Naive thymus-derived CD4-positive, alpha-beta T cell (primary cell): ENCODE measurements around the gene NXN. TPM values are rescaled to one million over a fixed set of nuclear protein-coding genes. Genes with fewer than 3 reads are reported as not detected.

Experiments
- ATAC-seq: fragments of 150-1000 bp; cut with Tn5 transposase; 2 replicates; pipeline ENCODE4 v1.10.0; 2021; ENCODE audit warnings: mild to moderate bottlenecking, moderate library complexity
- CTCF ChIA-PET: fragments of 350-600 bp; sonication (Branson Sonifier 250); formaldehyde crosslinking; loops from one replicate; lab custom pipeline; 2021; ENCODE audit warnings: antibody characterized with exemption; lab: Charles Lee
- POLR2A ChIA-PET: fragments of 350-600 bp; sonication (Branson Sonifier 250); formaldehyde crosslinking; loops from one replicate; lab custom pipeline; 2021; ENCODE audit warnings: antibody characterized with exemption, inconsistent platforms; lab: Charles Lee
- DNase-seq, 9 donors: peaks; one replicate each; pipeline versions ENCODE4 v3.0.0 to v3.0.0-alpha.2; 2020 to 2022; ENCODE audit warnings: mixed read lengths in 1 of 9
- H3K27ac ChIP-seq: one replicate; pipeline ENCODE4 v1.7.0; 2013; ENCODE audit warnings: mild to moderate bottlenecking, low read depth, low read length, moderate library complexity
- H3K27me3 ChIP-seq, 2 donors: one replicate each; pipeline ENCODE4 v1.7.0; 2013; ENCODE audit warnings: low read length in 2 of 2, mild to moderate bottlenecking in 2 of 2, moderate library complexity in 2 of 2; ENCODE audit not compliant: control insufficient read depth in 2 of 2, insufficient read depth in 2 of 2
- H3K36me3 ChIP-seq, 3 experiments: 1 replicate in 2 of 3; 2 replicates in 1 of 3; pipeline ENCODE4 v1.7.0; 2013; ENCODE audit warnings: low read length in 3 of 3, mild to moderate bottlenecking in 3 of 3, moderate library complexity in 1 of 3; ENCODE audit not compliant: insufficient read depth in 3 of 3, control insufficient read depth in 2 of 3
- H3K4me1 ChIP-seq, 2 donors: one replicate each; pipeline ENCODE4 v1.7.0; 2013; ENCODE audit warnings: low read length in 2 of 2, mild to moderate bottlenecking in 2 of 2, moderate library complexity in 1 of 2; ENCODE audit not compliant: control insufficient read depth in 2 of 2, insufficient read depth in 2 of 2
- H3K4me3 ChIP-seq: 2 replicates; pipeline ENCODE4 v1.7.0; 2013; ENCODE audit warnings: mild to moderate bottlenecking, low read length
- H3K9me3 ChIP-seq, 3 experiments: 1 replicate in 2 of 3; 2 replicates in 1 of 3; pipeline ENCODE4 v1.7.0; 2013; ENCODE audit warnings: low read length in 3 of 3; ENCODE audit not compliant: control insufficient read depth in 2 of 3
- H3K27ac Mint-ChIP-seq, 9 donors: one replicate each; pipeline ENCODE4 v1.8.0; 2020 to 2022; ENCODE audit warnings: mixed read lengths in 9 of 9, mild to moderate bottlenecking in 8 of 9, moderate library complexity in 5 of 9, inconsistent platforms in 2 of 9
- H3K27me3 Mint-ChIP-seq, 5 donors: one replicate each; pipeline ENCODE4 v1.8.0; 2021 to 2022; ENCODE audit warnings: mixed read lengths in 5 of 5, mild to moderate bottlenecking in 1 of 5
- H3K36me3 Mint-ChIP-seq, 5 donors: one replicate each; pipeline ENCODE4 v1.8.0; 2020 to 2022; ENCODE audit warnings: mixed read lengths in 5 of 5, mild to moderate bottlenecking in 3 of 5, inconsistent platforms in 1 of 5
- H3K4me1 Mint-ChIP-seq, 7 donors: one replicate each; pipeline ENCODE4 v1.8.0; 2020 to 2022; ENCODE audit warnings: mixed read lengths in 7 of 7, mild to moderate bottlenecking in 3 of 7, inconsistent platforms in 1 of 7
- H3K4me3 Mint-ChIP-seq, 10 donors: one replicate each; pipeline ENCODE4 v1.8.0; 2020 to 2022; ENCODE audit warnings: mild to moderate bottlenecking in 10 of 10, mixed read lengths in 10 of 10, moderate library complexity in 6 of 10, inconsistent platforms in 2 of 10
- H3K9me3 Mint-ChIP-seq, 11 donors: one replicate each; pipeline ENCODE4 v1.8.0; 2020 to 2022; ENCODE audit warnings: mixed read lengths in 11 of 11, mild to moderate bottlenecking in 4 of 11, inconsistent platforms in 1 of 11, moderate library complexity in 1 of 11
- intact Hi-C, 2 donors: fragments of 100-400 bp; cut with micrococcal nuclease; formaldehyde crosslinking; loops; one replicate each; pipeline ENCODE4 v1.15.1; 2023
- polyA plus RNA-seq, 2 donors: library from polyadenylated mRNA; unstranded; fragments of 300-500 nt; fragmentation: Illumina TruSeq; gene quantifications; one replicate each; pipeline ENCODE4 v1.2.3, GENCODE V29; 2021
- total RNA-seq, 6 experiments: library from RNA in 5 of 6; stranded (reverse) in 5 of 6; gene quantifications; 1 replicate in 5 of 6; 2 replicates in 1 of 6; pipeline ENCODE4 v1.2.3 and lab custom pipeline; 2021 to 2026

NXN gene
- total and polyA plus RNA-seq, 7 experiments from 2014 or later: 0.10 to 0.84 (median 0.30) TPM; not detected in 2

GRCh38 chr17:962670-963069 is 16.9 kb downstream of the NXN start:
- ATAC-seq (no peak), DNase-seq (no peak)
- ChIA-PET CTCF (interaction anchor here (0.6 kb wide), 1 partner anchor 244 kb away, joined by 3 read pairs; no protein-coding TSS in a partner anchor), POLR2A (no interaction called here)
- H3K4me1 Mint-ChIP-seq: no peaks in the 10 kb centered on the region
- H3K9me3 Mint-ChIP-seq: peaks cover 0 to 1% (median 0%) of the 10 kb centered on the region in 11 donors
- H3K27me3 ChIP-seq: no peaks in the 10 kb centered on the region
- no peaks in the 10 kb centered on the region for H3K36me3 ChIP-seq
- H3K4me1 ChIP-seq: no peaks in the 10 kb centered on the region
- no peak overlapping the region for H3K27ac ChIP-seq
- no peaks in the 10 kb centered on the region for H3K36me3 Mint-ChIP-seq
- no peak overlapping the region for H3K4me3 Mint-ChIP-seq
- H3K27me3 Mint-ChIP-seq: peaks cover 11 to 26% (median 13%) of the 10 kb centered on the region in 5 donors
- intact Hi-C loops: no loop called here
- peak overlapping the region in 1 of 9 donors; percentile 46 for H3K27ac Mint-ChIP-seq
- no peaks in the 10 kb centered on the region for H3K9me3 ChIP-seq
- no peak overlapping the region for H3K4me3 ChIP-seq

DNA sequence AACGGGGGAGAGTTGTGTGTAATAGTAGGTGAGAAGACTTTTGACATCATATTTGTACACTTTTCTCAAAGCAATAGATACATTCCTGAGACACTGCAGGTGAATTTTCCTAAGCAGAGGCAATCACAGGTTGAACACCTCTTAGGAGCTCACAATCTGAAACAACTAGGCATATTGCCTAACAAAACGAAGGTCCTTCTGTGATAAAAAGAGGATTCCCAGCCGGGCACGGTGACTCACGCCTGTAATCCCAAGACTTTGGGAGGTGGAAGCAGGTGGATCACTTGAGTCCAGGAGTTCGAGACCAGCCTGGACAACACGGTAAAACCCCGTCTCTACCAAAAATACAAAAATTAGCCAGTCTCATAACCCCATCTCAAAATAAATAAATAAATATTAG is 17.4 kb downstream of the NXN start:
- H3K36me3 Mint-ChIP-seq: no peaks in the 10 kb centered on the region
- Histone ChIP-seq H3K27ac (no peak overlapping the region), H3K36me3 (no peaks in the 10 kb centered on the region), H3K4me3 (no peak overlapping the region), H3K27me3 (no peaks in the 10 kb centered on the region), H3K4me1 (no peaks in the 10 kb centered on the region), H3K9me3 (no peaks in the 10 kb centered on the region)
- ChIA-PET CTCF (interaction anchor here (0.6 kb wide), 1 partner anchor 245 kb away, joined by 3 read pairs; no protein-coding TSS in a partner anchor), POLR2A (no interaction called here)
- H3K9me3 Mint-ChIP-seq: no peaks in the 10 kb centered on the region
- no peak overlapping the region for H3K4me3 Mint-ChIP-seq
- peaks cover 7 to 22% (median 13%) of the 10 kb centered on the region in 5 donors for H3K27me3 Mint-ChIP-seq
- intact Hi-C loops: no loop called here
- no peak overlapping the region for H3K27ac Mint-ChIP-seq
- H3K4me1 Mint-ChIP-seq: no peaks in the 10 kb centered on the region
- DNase-seq (no peak), ATAC-seq (no peak)

- H3K27me3 ChIP-seq: no peaks in the 10 kb centered on the region
- ChIA-PET CTCF (no interaction called here), POLR2A (no interaction called here)
- no peak for DNase-seq
- Mint-ChIP-seq H3K9me3 (no peaks in the 10 kb centered on the region), H3K36me3 (no peaks in the 10 kb centered on the region), H3K27me3 (peaks cover 0 to 13% (median 8%) of the 10 kb centered on the region in 5 donors), H3K27ac (no peak overlapping the region), H3K4me1 (no peaks in the 10 kb centered on the region), H3K4me3 (no peak overlapping the region)
- no peaks in the 10 kb centered on the region for H3K4me1 ChIP-seq
- no peak overlapping the region for H3K27ac ChIP-seq
- intact Hi-C loops: no loop called here
- H3K9me3 ChIP-seq: no peaks in the 10 kb centered on the region
- H3K4me3 ChIP-seq: no peak overlapping the region
- no peaks in the 10 kb centered on the region for H3K36me3 ChIP-seq
- ATAC-seq: no peak
Observed at GRCh38 chr17:958712-959451, 20.7 kb downstream of the NXN start.

GRCh38 chr17:957856-958421 is 21.6 kb downstream of the NXN start:
- Mint-ChIP-seq H3K27ac (no peak overlapping the region), H3K4me1 (no peaks in the 10 kb centered on the region), H3K36me3 (no peaks in the 10 kb centered on the region), H3K9me3 (no peaks in the 10 kb centered on the region), H3K4me3 (no peak overlapping the region), H3K27me3 (peaks cover 0 to 14% (median 5%) of the 10 kb centered on the region in 5 donors)
- no peak for ATAC-seq
- no peak overlapping the region for H3K4me3 ChIP-seq
- CTCF ChIA-PET: no interaction called here
- H3K36me3 ChIP-seq: no peaks in the 10 kb centered on the region
- intact Hi-C loops: no loop called here
- H3K27me3 ChIP-seq: no peaks in the 10 kb centered on the region
- no peaks in the 10 kb centered on the region for H3K4me1 ChIP-seq
- DNase-seq: no peak
- no peaks in the 10 kb centered on the region for H3K9me3 ChIP-seq
- POLR2A ChIA-PET: no interaction called here
- H3K27ac ChIP-seq: no peak overlapping the region

DNA sequence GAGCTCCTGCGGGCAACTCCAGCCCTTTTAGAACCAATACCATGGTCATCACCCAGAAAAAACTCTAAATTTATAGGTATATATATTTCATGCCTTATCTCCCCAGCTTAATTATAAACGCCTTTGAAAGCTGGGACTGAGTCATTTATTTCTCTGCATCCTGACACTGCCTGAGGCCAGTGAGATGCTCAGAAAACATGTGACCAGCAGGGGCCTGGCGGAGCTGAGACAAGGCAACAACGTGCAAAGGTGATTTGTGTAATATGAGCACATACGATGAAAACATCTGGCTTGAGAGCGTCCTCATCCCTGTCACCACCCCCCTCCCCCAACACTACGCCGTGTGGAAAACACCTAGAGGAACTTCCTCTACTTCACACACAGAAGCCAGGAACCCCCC is 22.7 kb downstream of the NXN start:
- intact Hi-C loops: no loop called here
- no peaks in the 10 kb centered on the region for H3K4me1 Mint-ChIP-seq
- no peak overlapping the region for H3K27ac Mint-ChIP-seq
- no peak overlapping the region for H3K4me3 ChIP-seq
- no peaks in the 10 kb centered on the region for H3K9me3 Mint-ChIP-seq
- H3K4me3 Mint-ChIP-seq: no peak overlapping the region
- CTCF ChIA-PET: no interaction called here
- DNase-seq: no peak
- peaks cover 0 to 1% of the 10 kb centered on the region in 2 donors for H3K4me1 ChIP-seq
- POLR2A ChIA-PET: no interaction called here
- no peak overlapping the region for H3K27ac ChIP-seq
- no peaks in the 10 kb centered on the region for H3K27me3 ChIP-seq
- peaks cover 0 to 17% (median 2%) of the 10 kb centered on the region in 5 donors for H3K27me3 Mint-ChIP-seq
- no peaks in the 10 kb centered on the region for H3K36me3 Mint-ChIP-seq
- H3K9me3 ChIP-seq: no peaks in the 10 kb centered on the region
- no peak for ATAC-seq
- H3K36me3 ChIP-seq: no peaks in the 10 kb centered on the region

DNA sequence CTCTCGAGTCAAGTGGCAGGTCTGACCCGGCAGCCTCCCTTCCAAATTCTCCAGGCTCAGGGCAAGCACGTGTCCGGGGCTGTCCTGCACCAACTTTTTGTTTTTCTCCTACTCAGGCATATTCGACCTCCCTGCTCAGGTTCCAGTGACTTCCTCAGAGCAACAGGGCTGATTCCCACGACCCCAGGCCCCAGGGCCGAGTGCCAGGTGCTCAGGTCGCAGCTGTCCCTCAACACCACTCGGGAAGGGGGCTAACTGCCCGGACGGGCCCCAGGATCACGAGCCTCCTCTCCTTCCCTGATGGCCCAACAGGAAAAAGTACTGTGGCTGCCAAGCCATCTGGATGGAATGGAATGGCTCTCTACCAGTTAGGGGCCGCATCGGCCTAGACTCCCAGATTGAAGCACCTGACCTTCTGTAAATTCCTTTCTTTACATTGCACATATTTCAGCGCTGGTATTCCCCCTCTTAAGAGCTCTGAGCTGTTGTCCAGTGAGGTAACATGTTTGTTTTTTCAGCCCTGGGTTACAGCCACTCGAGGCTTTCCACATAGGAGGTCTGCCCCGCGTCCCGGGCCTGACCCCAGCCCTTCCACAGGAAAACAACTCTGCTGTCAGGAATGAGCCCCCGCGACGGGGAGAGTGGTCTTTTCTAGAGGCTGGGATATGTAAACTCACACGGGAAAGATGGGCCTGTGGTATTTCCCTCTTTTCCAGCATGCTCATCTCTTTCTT is 25.0 kb downstream of the NXN start:
- no peaks in the 10 kb centered on the region for H3K9me3 Mint-ChIP-seq
- no peaks in the 10 kb centered on the region for H3K9me3 ChIP-seq
- H3K4me1 ChIP-seq: peaks cover 0 to 5% of the 10 kb centered on the region in 2 donors
- intact Hi-C loops: no loop called here
- no peak overlapping the region for H3K27ac ChIP-seq
- H3K4me3 ChIP-seq: no peak overlapping the region
- peaks cover 0 to 5% (median 0%) of the 10 kb centered on the region in 7 donors for H3K4me1 Mint-ChIP-seq
- CTCF ChIA-PET: no interaction called here
- ATAC-seq (no peak), DNase-seq (no peak)
- POLR2A ChIA-PET: no interaction called here
- no peak overlapping the region for H3K27ac Mint-ChIP-seq
- no peaks in the 10 kb centered on the region for H3K27me3 ChIP-seq
- H3K4me3 Mint-ChIP-seq: no peak overlapping the region
- H3K27me3 Mint-ChIP-seq: peaks cover 0 to 28% (median 11%) of the 10 kb centered on the region in 5 donors
- no peaks in the 10 kb centered on the region for H3K36me3 Mint-ChIP-seq
- H3K36me3 ChIP-seq: no peaks in the 10 kb centered on the region
